B cell (primary cell): ENCODE data around the gene CASP4. TPM values are rescaled to one million over a fixed set of nuclear protein-coding genes. Genes with fewer than 3 reads are reported as not detected.

Source experiments
- ATAC-seq: fragments of 200-7000 bp; cut with Tn5 transposase; one replicate; pipeline ENCODE4 v1.10.0; 2021; ENCODE audit warnings: low read depth, mild to moderate bottlenecking, moderate number of reproducible peaks, moderate library complexity
- CTCF ChIA-PET: fragments of 350-600 bp; sonication (Branson Sonifier 250); formaldehyde crosslinking; loops from one replicate; lab custom pipeline; 2021; ENCODE audit warnings: antibody characterized with exemption, inconsistent platforms; lab: Charles Lee
- POLR2A ChIA-PET: fragments of 350-600 bp; sonication (Branson Sonifier 250); formaldehyde crosslinking; loops from one replicate; lab custom pipeline; 2021; ENCODE audit warnings: antibody characterized with exemption; lab: Charles Lee
- DNase-seq: peaks from one replicate; pipeline ENCODE4 v3.0.0; 2013
- H2AFZ ChIP-seq: 2 replicates; pipeline ENCODE4 v1.6.1; 2012; ENCODE audit warnings: mild to moderate bottlenecking, low read depth, low read length; ENCODE audit not compliant: insufficient read depth, poor library complexity, severe bottlenecking
- H3K27ac ChIP-seq, 2 donors: 1 replicate in 1 of 2; 2 replicates in 1 of 2; pipeline ENCODE4 v1.5.1; 2012 to 2013; ENCODE audit warnings: low read length in 2 of 2, mild to moderate bottlenecking in 2 of 2, moderate library complexity in 1 of 2
- H3K27me3 ChIP-seq, 4 experiments: fragments of 200-600 bp in 1 of 4; sonication (generic) in 1 of 4; replicated peaks in 1 of 4; 1 replicate in 2 of 4; 2 replicates in 2 of 4; pipeline versions ENCODE4 v1.6.1 to v1.7.0; 2013 to 2016; ENCODE audit warnings: low read length in 3 of 4, mild to moderate bottlenecking in 2 of 4, mixed read lengths in 1 of 4, moderate library complexity in 1 of 4; ENCODE audit not compliant: insufficient read depth in 4 of 4, control insufficient read depth in 3 of 4; ENCODE audit errors: control extremely low read depth in 1 of 4
- H3K36me3 ChIP-seq, 2 experiments: replicated peaks in 1 of 2; 1 replicate in 1 of 2; 2 replicates in 1 of 2; pipeline versions ENCODE4 v1.6.1 to v1.7.1; 2013; ENCODE audit warnings: low read length in 1 of 2; ENCODE audit not compliant: insufficient read depth in 2 of 2, control insufficient read depth in 1 of 2; ENCODE audit errors: control extremely low read depth in 1 of 2, extremely low read depth in 1 of 2
- H3K4me1 ChIP-seq, 2 donors: fragments of 200-600 bp in 1 of 2; sonication (generic) in 1 of 2; 1 replicate in 1 of 2; 2 replicates in 1 of 2; pipeline versions ENCODE4 v1.5.1 to v1.6.1; 2013 to 2017; ENCODE audit warnings: low read length in 2 of 2; ENCODE audit not compliant: control insufficient read depth in 2 of 2, insufficient read depth in 2 of 2
- H3K4me2 ChIP-seq: replicated peaks from 2 replicates; pipeline ENCODE3; 2012; ENCODE audit warnings: mild to moderate bottlenecking, low read depth, low read length; ENCODE audit not compliant: poor library complexity, severe bottlenecking
- H3K4me3 ChIP-seq, 5 experiments: fragments of 200-600 bp in 1 of 5; sonication (generic) in 1 of 5; 1 replicate in 3 of 5; 2 replicates in 2 of 5; pipeline versions ENCODE4 v1.5.1 to v1.7.0; 2011 to 2016; ENCODE audit warnings: low read length in 4 of 5, mild to moderate bottlenecking in 4 of 5, low read depth in 2 of 5, control low read depth in 1 of 5, moderate library complexity in 1 of 5; ENCODE audit not compliant: insufficient read depth in 1 of 5; ENCODE audit errors: control extremely low read depth in 1 of 5, extremely low read depth in 1 of 5
- H3K79me2 ChIP-seq: fragments of 200-600 bp; sonication (generic); one replicate; pipeline ENCODE4 v1.6.0; 2016; ENCODE audit warnings: low read length; ENCODE audit not compliant: control insufficient read depth, insufficient read depth
- H3K9ac ChIP-seq: fragments of 200-600 bp; sonication (generic); 2 replicates; pipeline ENCODE4 v1.6.1; 2017; ENCODE audit warnings: mild to moderate bottlenecking, low read length, moderate library complexity
- H3K9me3 ChIP-seq, 3 donors: one replicate each; pipeline versions ENCODE4 v1.6.1 to v1.7.1; 2013; ENCODE audit warnings: low read length in 2 of 3; ENCODE audit not compliant: control insufficient read depth in 2 of 3, insufficient read depth in 1 of 3; ENCODE audit errors: control extremely low read depth in 1 of 3
- H4K20me1 ChIP-seq: 2 replicates; pipeline ENCODE4 v1.6.0; 2012; ENCODE audit warnings: mild to moderate bottlenecking, low read length; ENCODE audit not compliant: insufficient read depth, control insufficient read depth, poor library complexity, severe bottlenecking
- H3K27ac Mint-ChIP-seq: one replicate; pipeline ENCODE4 v1.8.0; 2021; ENCODE audit warnings: mixed read lengths
- H3K27me3 Mint-ChIP-seq: one replicate; pipeline ENCODE4 v1.8.0; 2021; ENCODE audit warnings: mixed read lengths
- H3K4me1 Mint-ChIP-seq: one replicate; pipeline ENCODE4 v1.8.0; 2021; ENCODE audit warnings: mixed read lengths
- H3K4me3 Mint-ChIP-seq: one replicate; pipeline ENCODE4 v1.8.0; 2021; ENCODE audit warnings: mixed read lengths
- H3K9me3 Mint-ChIP-seq: one replicate; pipeline ENCODE4 v1.8.0; 2022; ENCODE audit warnings: mixed read lengths; ENCODE audit not compliant: insufficient read depth
- CTCF ChIP-seq: fragments of 200-600 bp; IDR thresholded peaks from one replicate; pipeline ENCODE4 v1.8.0; 2022; ENCODE audit warnings: antibody characterized with exemption, mild to moderate bottlenecking
- EZH2 ChIP-seq: IDR thresholded peaks from 2 replicates; pipeline ENCODE4 v1.6.1; 2012; ENCODE audit warnings: borderline replicate concordance, low read depth, mild to moderate bottlenecking, moderate library complexity, low read length; ENCODE audit not compliant: insufficient read depth, poor library complexity, severe bottlenecking
- WGBS: methylation state at CpG from one replicate; pipeline ENCODE4 v1.1.5; 2013; ENCODE audit warnings: missing lambda C conversion rate; ENCODE audit not compliant: insufficient coverage; 5-methylcytosine and 5-hydroxymethylcytosine counted together
- intact Hi-C: fragments of 100-400 bp; cut with micrococcal nuclease; formaldehyde crosslinking; loops from one replicate; pipeline ENCODE4 v1.10.0; 2022
- polyA plus RNA-seq: library from polyadenylated mRNA; depleted of rRNA; stranded (reverse); fragments of >200 nt; gene quantifications from 2 replicates; pipeline ENCODE4 v1.2.3, GENCODE V29; 2012
- total RNA-seq, 2 donors: library from RNA; stranded (reverse); fragments of 120-200 nt in 1 of 2; gene quantifications; 1 replicate in 1 of 2; 2 replicates in 1 of 2; pipeline versions ENCODE4 v1.2.3 to v1.2.4, GENCODE V29; 2013 to 2022

Gene CASP4
- total and polyA plus RNA-seq, 2 donors (not counting 1 experiment from before 2014, with no cell fraction given): 72.4 to 157 TPM

GRCh38 chr11:104984808-104985207 lies 16.4 kb upstream of the CASP4 start:
- no peak for DNase-seq
- POLR2A ChIA-PET: no interaction called here
- no peak for ATAC-seq
- no peaks in the 10 kb centered on the region for H3K36me3 ChIP-seq
- intact Hi-C loops: no loop called here
- H3K4me1 Mint-ChIP-seq: no peaks in the 10 kb centered on the region
- no peak overlapping the region for H3K4me3 ChIP-seq
- CTCF ChIA-PET: no interaction called here
- no peak overlapping the region for H3K9ac ChIP-seq
- no peaks in the 10 kb centered on the region for H4K20me1 ChIP-seq
- no peak overlapping the region for H2AFZ ChIP-seq
- H3K79me2 ChIP-seq: no peaks in the 10 kb centered on the region
- H3K27me3 ChIP-seq: no peaks in the 10 kb centered on the region
- H3K4me3 Mint-ChIP-seq: no peak overlapping the region
- H3K9me3 Mint-ChIP-seq: peaks cover 9% of the 10 kb centered on the region
- H3K9me3 ChIP-seq: peaks cover 0 to 1% (median 0%) of the 10 kb centered on the region in 3 donors
- no peak overlapping the region for H3K4me2 ChIP-seq
- H3K27ac Mint-ChIP-seq: no peak overlapping the region
- H3K4me1 ChIP-seq: no peaks in the 10 kb centered on the region
- peaks cover 8% of the 10 kb centered on the region for H3K27me3 Mint-ChIP-seq
- TF ChIP-seq EZH2 (no peak), CTCF (no peak)
- H3K27ac ChIP-seq: no peak overlapping the region
- 100% methylated on average over 1 of the region's 3 CpGs for WGBS

GRCh38 chr11:104979839-104980238 lies 11.5 kb upstream of the CASP4 start:
- H3K4me3 Mint-ChIP-seq: no peak overlapping the region
- Histone ChIP-seq H3K9me3 (peaks cover 0 to 4% (median 0%) of the 10 kb centered on the region in 3 donors), H3K36me3 (no peaks in the 10 kb centered on the region), H3K27ac (no peak overlapping the region), H4K20me1 (no peaks in the 10 kb centered on the region), H3K4me2 (no peak overlapping the region), H3K4me3 (no peak overlapping the region), H3K79me2 (no peaks in the 10 kb centered on the region), H3K9ac (no peak overlapping the region), H3K4me1 (no peaks in the 10 kb centered on the region), H3K27me3 (no peaks in the 10 kb centered on the region), H2AFZ (no peak overlapping the region)
- H3K9me3 Mint-ChIP-seq: no peaks in the 10 kb centered on the region
- H3K27ac Mint-ChIP-seq: no peak overlapping the region
- WGBS: 100% methylated on average over 1 of the region's 1 CpG
- no peak for ATAC-seq
- intact Hi-C loops: no loop called here
- no peak for DNase-seq
- H3K27me3 Mint-ChIP-seq: no peaks in the 10 kb centered on the region
- POLR2A ChIA-PET: no interaction called here
- no peaks in the 10 kb centered on the region for H3K4me1 Mint-ChIP-seq
- CTCF ChIA-PET: no interaction called here
- TF ChIP-seq EZH2: no peak
- no peak for TF ChIP-seq CTCF
